WTC11 (cell line): ENCODE measurements around the gene SETX.

Experiments
- ATF1 ChIP-seq: sonication (generic); formaldehyde crosslinking; IDR thresholded peaks from 2 replicates; pipeline ENCODE4 v1.8.1; 2023; ENCODE audit warnings: mild to moderate bottlenecking, moderate library complexity, missing genetic modification reagents
- E2F5 ChIP-seq: sonication (generic); formaldehyde crosslinking; IDR thresholded peaks from 2 replicates; pipeline ENCODE4 v1.8.1; 2022; ENCODE audit warnings: mild to moderate bottlenecking, moderate library complexity, missing genetic modification reagents
- ETV6 ChIP-seq: sonication (generic); formaldehyde crosslinking; IDR thresholded peaks from 2 replicates; pipeline ENCODE4 v1.8.1; 2022; ENCODE audit warnings: mild to moderate bottlenecking, missing genetic modification reagents
- FOXK1 ChIP-seq: sonication (generic); formaldehyde crosslinking; IDR thresholded peaks from 2 replicates; pipeline ENCODE4 v1.8.0; 2022; ENCODE audit warnings: mild to moderate bottlenecking, moderate library complexity, missing genetic modification reagents
- MAX ChIP-seq: sonication (generic); formaldehyde crosslinking; IDR thresholded peaks from 2 replicates; pipeline ENCODE4 v1.8.0; 2022; ENCODE audit warnings: mild to moderate bottlenecking, missing genetic modification reagents
- MLX ChIP-seq: sonication (generic); formaldehyde crosslinking; IDR thresholded peaks from 2 replicates; pipeline ENCODE4 v1.8.1; 2023; ENCODE audit warnings: mild to moderate bottlenecking, missing genetic modification reagents, moderate library complexity
- NR2C2 ChIP-seq: sonication (generic); formaldehyde crosslinking; IDR thresholded peaks from 2 replicates; pipeline ENCODE4 v1.8.0; 2022; ENCODE audit warnings: mild to moderate bottlenecking, missing genetic modification reagents
- PREB ChIP-seq: sonication (generic); formaldehyde crosslinking; IDR thresholded peaks from 2 replicates; pipeline ENCODE4 v1.8.1; 2022; ENCODE audit warnings: mild to moderate bottlenecking, missing genetic modification reagents, moderate library complexity, borderline replicate concordance
- SMAD3 ChIP-seq: sonication (generic); formaldehyde crosslinking; IDR thresholded peaks from 2 replicates; pipeline ENCODE4 v1.8.0; 2022; ENCODE audit warnings: missing genetic modification reagents, mild to moderate bottlenecking, borderline replicate concordance
- USF2 ChIP-seq: sonication (generic); formaldehyde crosslinking; IDR thresholded peaks from 2 replicates; pipeline ENCODE4 v1.8.1; 2023; ENCODE audit warnings: mild to moderate bottlenecking, missing genetic modification reagents, moderate library complexity
- ZBTB21 ChIP-seq: sonication (generic); formaldehyde crosslinking; IDR thresholded peaks from 2 replicates; pipeline ENCODE4 v1.8.1; 2023; ENCODE audit warnings: mild to moderate bottlenecking, missing genetic modification reagents, borderline replicate concordance
- ZNF121 ChIP-seq: sonication (generic); formaldehyde crosslinking; IDR thresholded peaks from 2 replicates; pipeline ENCODE4 v1.8.0; 2023; ENCODE audit warnings: missing genetic modification reagents
- ZNF281 ChIP-seq: sonication (generic); formaldehyde crosslinking; IDR thresholded peaks from 2 replicates; pipeline ENCODE4 v1.8.0; 2023; ENCODE audit warnings: mild to moderate bottlenecking, missing genetic modification reagents
- TF ChIP-seq, protein P1 (sequence below): fragments of 200-600 bp; IDR thresholded peaks from 2 replicates; pipeline ENCODE4 v1.8.0; 2022; ENCODE audit warnings: antibody characterized with exemption

- no peak for TF ChIP-seq NR2C2
- TF ChIP-seq, protein P1, sequence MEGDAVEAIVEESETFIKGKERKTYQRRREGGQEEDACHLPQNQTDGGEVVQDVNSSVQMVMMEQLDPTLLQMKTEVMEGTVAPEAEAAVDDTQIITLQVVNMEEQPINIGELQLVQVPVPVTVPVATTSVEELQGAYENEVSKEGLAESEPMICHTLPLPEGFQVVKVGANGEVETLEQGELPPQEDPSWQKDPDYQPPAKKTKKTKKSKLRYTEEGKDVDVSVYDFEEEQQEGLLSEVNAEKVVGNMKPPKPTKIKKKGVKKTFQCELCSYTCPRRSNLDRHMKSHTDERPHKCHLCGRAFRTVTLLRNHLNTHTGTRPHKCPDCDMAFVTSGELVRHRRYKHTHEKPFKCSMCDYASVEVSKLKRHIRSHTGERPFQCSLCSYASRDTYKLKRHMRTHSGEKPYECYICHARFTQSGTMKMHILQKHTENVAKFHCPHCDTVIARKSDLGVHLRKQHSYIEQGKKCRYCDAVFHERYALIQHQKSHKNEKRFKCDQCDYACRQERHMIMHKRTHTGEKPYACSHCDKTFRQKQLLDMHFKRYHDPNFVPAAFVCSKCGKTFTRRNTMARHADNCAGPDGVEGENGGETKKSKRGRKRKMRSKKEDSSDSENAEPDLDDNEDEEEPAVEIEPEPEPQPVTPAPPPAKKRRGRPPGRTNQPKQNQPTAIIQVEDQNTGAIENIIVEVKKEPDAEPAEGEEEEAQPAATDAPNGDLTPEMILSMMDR = no peak
- TF ChIP-seq E2F5 (CRISPR knock-in tag) = no peak
- no peak for TF ChIP-seq MLX (CRISPR knock-in tag)
- no peak for TF ChIP-seq PREB (CRISPR knock-in tag)
- TF ChIP-seq FOXK1 (CRISPR knock-in tag) = no peak
- no peak for TF ChIP-seq ZBTB21 (CRISPR knock-in tag)
- TF ChIP-seq ETV6 (CRISPR knock-in tag) = no peak
- no peak for TF ChIP-seq SMAD3 (CRISPR knock-in tag)
- no peak for TF ChIP-seq MAX (CRISPR knock-in tag)
- TF ChIP-seq ZNF281 (CRISPR knock-in tag) = no peak
- no peak for TF ChIP-seq USF2 (CRISPR knock-in tag)
- TF ChIP-seq ATF1 (CRISPR knock-in tag) = no peak
- no peak for TF ChIP-seq ZNF121 (CRISPR knock-in tag)
Observed at GRCh38 chr9:132239518-132239917, 115.3 kb downstream of the SETX start.
